HepG2 (cell line): ENCODE results near the gene ISOC2. TPM values are rescaled to one million over a fixed set of nuclear protein-coding genes. Genes with fewer than 3 reads are reported as not detected.

Source experiments
- BORCS8-MEF2B ChIP-seq: sonication (generic); formaldehyde crosslinking; IDR thresholded peaks from 2 replicates; pipeline ENCODE4 v1.8.0; 2022; ENCODE audit warnings: mild to moderate bottlenecking, missing genetic modification reagents
- FOSL2 ChIP-seq: sonication (generic); formaldehyde crosslinking; IDR thresholded peaks from 2 replicates; pipeline ENCODE4 v1.4.0; 2020; ENCODE audit warnings: missing genetic modification reagents
- HMGXB4 ChIP-seq, 2 experiments: sonication (generic) in 1 of 2; formaldehyde crosslinking in 1 of 2; IDR thresholded peaks; 2 replicates each; pipeline versions ENCODE4 v1.4.0 to v1.6.1; 2018 to 2020; ENCODE audit warnings: missing genetic modification reagents in 2 of 2, borderline replicate concordance in 1 of 2, low read depth in 1 of 2, mild to moderate bottlenecking in 1 of 2, missing biosample characterization in 1 of 2
- KLF16 ChIP-seq, 2 experiments: sonication (generic) in 1 of 2; formaldehyde crosslinking in 1 of 2; IDR thresholded peaks; 2 replicates each; pipeline versions ENCODE4 v1.6.1 to v1.8.0; 2016 to 2023; ENCODE audit warnings: missing genetic modification reagents in 2 of 2, missing compliant biosample characterization in 1 of 2
- KMT2A ChIP-seq: sonication (generic); formaldehyde crosslinking; IDR thresholded peaks from 2 replicates; pipeline ENCODE4 v1.4.0; 2020; ENCODE audit warnings: missing genetic modification reagents
- MATR3 ChIP-seq: sonication (generic); formaldehyde crosslinking; IDR thresholded peaks from 2 replicates; pipeline ENCODE4 v1.4.0; 2020; ENCODE audit warnings: missing genetic modification reagents
- POLR2AphosphoS2 ChIP-seq: IDR thresholded peaks from 2 replicates; pipeline ENCODE4 v1.6.1; 2011; ENCODE audit warnings: low read depth, low read length, improper control_type of control experiment
- REL ChIP-seq: sonication (generic); formaldehyde crosslinking; conservative IDR thresholded peaks from 2 replicates; pipeline ENCODE4 v1.8.0; 2022; ENCODE audit warnings: mild to moderate bottlenecking, missing genetic modification reagents, moderate library complexity
- RFXANK ChIP-seq: IDR thresholded peaks from 2 replicates; pipeline ENCODE4 v1.6.1; 2016
- TBP ChIP-seq: sonication (generic); formaldehyde crosslinking; IDR thresholded peaks from 2 replicates; pipeline ENCODE4 v1.5.0; 2020; ENCODE audit warnings: missing genetic modification reagents
- ZGPAT ChIP-seq: IDR thresholded peaks from 2 replicates; pipeline ENCODE4 v1.6.1; 2016; ENCODE audit warnings: mild to moderate bottlenecking
- ZNF138 ChIP-seq: sonication (generic); formaldehyde crosslinking; IDR thresholded peaks from 2 replicates; pipeline ENCODE4 v1.5.0; 2020; ENCODE audit warnings: mild to moderate bottlenecking, low read depth, missing genetic modification reagents
- ZNF331 ChIP-seq: sonication (generic); formaldehyde crosslinking; IDR thresholded peaks from 2 replicates; pipeline ENCODE4 v1.4.0; 2020; ENCODE audit warnings: missing genetic modification reagents
- ZNF383 ChIP-seq: sonication (generic); formaldehyde crosslinking; IDR thresholded peaks from 2 replicates; pipeline ENCODE4 v1.4.0; 2020; ENCODE audit warnings: missing genetic modification reagents, mild to moderate bottlenecking, borderline replicate concordance
- ZNF503 ChIP-seq: sonication (generic); formaldehyde crosslinking; IDR thresholded peaks from 2 replicates; pipeline ENCODE4 v1.4.0; 2020; ENCODE audit warnings: missing genetic modification reagents
- ZNF562 ChIP-seq: sonication (generic); formaldehyde crosslinking; IDR thresholded peaks from 2 replicates; pipeline ENCODE4 v1.8.0; 2022; ENCODE audit warnings: missing genetic modification reagents, borderline replicate concordance
- ZNF563 ChIP-seq: sonication (generic); formaldehyde crosslinking; IDR thresholded peaks from 2 replicates; pipeline ENCODE4 v1.8.0; 2022; ENCODE audit warnings: mild to moderate bottlenecking, moderate library complexity, missing genetic modification reagents
- ZNF616 ChIP-seq: sonication (generic); formaldehyde crosslinking; IDR thresholded peaks from 2 replicates; pipeline ENCODE4 v1.5.0; 2020; ENCODE audit warnings: low read depth, mild to moderate bottlenecking, missing genetic modification reagents
- ZNF737 ChIP-seq: sonication (generic); formaldehyde crosslinking; IDR thresholded peaks from 2 replicates; pipeline ENCODE4 v1.5.0; 2020; ENCODE audit warnings: missing genetic modification reagents, mild to moderate bottlenecking, borderline replicate concordance
- ZNF878 ChIP-seq: sonication (generic); formaldehyde crosslinking; IDR thresholded peaks from 2 replicates; pipeline ENCODE4 v1.8.1; 2023; ENCODE audit warnings: mild to moderate bottlenecking, missing genetic modification reagents, moderate library complexity
- polyA plus RNA-seq, 8 experiments: library from polyadenylated mRNA; depleted of rRNA in 3 of 8; stranded (reverse) in 7 of 8; unstranded in 1 of 8; fragments of >200 nt; fragmentation: Illumina TruSeq in 4 of 8; extraction: Trizol in 4 of 8; gene quantifications; 2 replicates each; pipeline versions ENCODE4 v1.2.1 to v1.2.3, GENCODE V29; 2011 to 2016; ENCODE audit warnings: low read depth in 4 of 8, missing spikeins in 1 of 8, mixed read lengths in 1 of 8; ENCODE audit not compliant: insufficient read depth in 1 of 8
- total RNA-seq, 5 experiments: library from RNA; depleted of rRNA; stranded (reverse); fragments of >200 nt; fragmentation: Illumina TruSeq; extraction: Trizol; gene quantifications; 2 replicates each; pipeline ENCODE4 v1.2.3, GENCODE V29; 2016; ENCODE audit warnings: low read depth in 1 of 5
- TF ChIP-seq, protein P1 (sequence below): IDR thresholded peaks from 2 replicates; pipeline ENCODE4 v1.6.1; 2016

The ISOC2 gene
- total and polyA plus RNA-seq, 2 of the 13 experiments (the other 11 are each of a cell fraction or from before 2014, with no cell fraction given): 76.8 to 105 TPM

GRCh38 chr19:55484593-55485438 lies 23.4 kb upstream of the ISOC2 start, which contains the start of gene NAT14 (continued):
- 0 out of 2 replicates have a peak, but pooled peaks have one; percentile 34 for TF ChIP-seq ZGPAT (CRISPR knock-in tag)
- no peak for TF ChIP-seq ZNF737 (CRISPR knock-in tag)
- TF ChIP-seq MATR3 (CRISPR knock-in tag): no peak
- no peak for TF ChIP-seq TBP (CRISPR knock-in tag)
- TF ChIP-seq ZNF616: no peak
- no peak for TF ChIP-seq ZNF563
- TF ChIP-seq, protein P1, sequence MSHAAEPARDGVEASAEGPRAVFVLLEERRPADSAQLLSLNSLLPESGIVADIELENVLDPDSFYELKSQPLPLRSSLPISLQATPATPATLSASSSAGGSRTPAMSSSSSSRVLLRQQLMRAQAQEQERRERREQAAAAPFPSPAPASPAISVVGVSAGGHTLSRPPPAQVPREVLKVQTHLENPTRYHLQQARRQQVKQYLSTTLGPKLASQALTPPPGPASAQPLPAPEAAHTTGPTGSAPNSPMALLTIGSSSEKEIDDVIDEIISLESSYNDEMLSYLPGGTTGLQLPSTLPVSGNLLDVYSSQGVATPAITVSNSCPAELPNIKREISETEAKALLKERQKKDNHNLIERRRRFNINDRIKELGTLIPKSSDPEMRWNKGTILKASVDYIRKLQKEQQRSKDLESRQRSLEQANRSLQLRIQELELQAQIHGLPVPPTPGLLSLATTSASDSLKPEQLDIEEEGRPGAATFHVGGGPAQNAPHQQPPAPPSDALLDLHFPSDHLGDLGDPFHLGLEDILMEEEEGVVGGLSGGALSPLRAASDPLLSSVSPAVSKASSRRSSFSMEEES: no peak
- no peak for TF ChIP-seq KMT2A (CRISPR knock-in tag)
- TF ChIP-seq POLR2AphosphoS2: no peak
- TF ChIP-seq HMGXB4 (CRISPR knock-in tag; IDR thresholded peaks at IDR 0.05; ENCODE audit: borderline replicate concordance in 1 of 2, low read depth in 1 of 2): peak in 1 of 2 experiments; percentile 71; a peak in 1 of 4 replicates
- TF ChIP-seq ZNF562 (CRISPR knock-in tag): no peak
- peak; percentile 20; the same call in 1 of the 2 replicates for TF ChIP-seq FOSL2
- no peak for TF ChIP-seq BORCS8-MEF2B (CRISPR knock-in tag)
- TF ChIP-seq ZNF383 (CRISPR knock-in tag): 0 out of 2 replicates have a peak, but pooled peaks have one; percentile 39
- no peak for TF ChIP-seq ZNF138 (CRISPR knock-in tag)
- 0 out of 2 replicates have a peak, but pooled peaks have one; percentile 22 for TF ChIP-seq ZNF331
- TF ChIP-seq ZNF503: no peak
- no peak for TF ChIP-seq ZNF878 (CRISPR knock-in tag)
- no peak for TF ChIP-seq REL (CRISPR knock-in tag)
- no peak for TF ChIP-seq KLF16 (CRISPR knock-in tag; IDR thresholded peaks at IDR 0.05)
- no peak for TF ChIP-seq RFXANK
